ENCODE measurements around the gene SERTAD3. TPM values are rescaled to one million over a fixed set of nuclear protein-coding genes. Genes with fewer than 3 reads are reported as not detected.

SERTAD3 gene
- total RNA-seq, 2 donors from 2014 or later: 26.5 to 36.0 TPM

- H3K9ac ChIP-seq (ENCODE audit: low read depth in 2 of 2, low read length in 2 of 2): no peak overlapping the region
- intact Hi-C loops (cut with DNase I): no loop called here
- H3K4me3 ChIP-seq: no peak overlapping the region
- no peaks in the 10 kb centered on the region for H3K36me3 ChIP-seq
- no peaks in the 10 kb centered on the region for H3K9me3 ChIP-seq
- TF ChIP-seq CTCF (IDR thresholded peaks at IDR 0.05): no peak
- no peaks in the 10 kb centered on the region for H3K4me1 ChIP-seq
- no peak for DNase-seq
- no peaks in the 10 kb centered on the region for H3K27me3 ChIP-seq
- no peak overlapping the region for H3K27ac ChIP-seq
These were observed 52.0 kb downstream of the SERTAD3 start for GRCh38 chr19:40392123-40392522.

Other genes starting within 250 kb of the SERTAD3 start
- under 1 TPM; 0.30 to 0.69 TPM for gene TTC9B, start 226.0 kb downstream of the SERTAD3 start, total RNA-seq
- under 1 TPM; 0.50 to 0.64 TPM for gene CCNP, start 217.6 kb downstream of the SERTAD3 start, total RNA-seq
- 100 to 1,000 TPM in 1 of 2 donors, 10 to 100 TPM in 1; 95.4 to 119 TPM for gene AKT2, start 159.0 kb downstream of the SERTAD3 start, total RNA-seq
- gene C19orf47, start 95.9 kb downstream of the SERTAD3 start, total RNA-seq: 10 to 100 TPM in 1 of 2 donors, 1 to 10 TPM in 1; 9.2 to 14.9 TPM
- 100 to 1,000 TPM in 1 of 2 donors, 10 to 100 TPM in 1; 82.3 to 138 TPM for gene PLD3, start 95.6 kb downstream of the SERTAD3 start, total RNA-seq
- gene HIPK4, start 54.2 kb downstream of the SERTAD3 start, total RNA-seq: not detected
- gene PRX, start 31.0 kb downstream of the SERTAD3 start, total RNA-seq: 1 to 10 TPM; 1.4 to 1.7 TPM
- 10 to 100 TPM in 1 of 2 donors, 1 to 10 TPM in 1; 8.7 to 16.0 TPM for gene SERTAD1, start 18.3 kb downstream of the SERTAD3 start, total RNA-seq
- gene BLVRB, start 21.4 kb upstream of the SERTAD3 start, total RNA-seq: 10 to 100 TPM; 76.5 to 94.9 TPM
- gene SPTBN4, start 22.7 kb upstream of the SERTAD3 start, total RNA-seq: under 1 TPM; 0.29 to 0.74 TPM
- gene SHKBP1, start 132.5 kb upstream of the SERTAD3 start, total RNA-seq: 10 to 100 TPM; 53.6 to 87.8 TPM
- 100 to 1,000 TPM; 143 to 231 TPM for gene LTBP4, start 157.0 kb upstream of the SERTAD3 start, total RNA-seq
- 10 to 100 TPM; 12.8 to 22.0 TPM for gene NUMBL, start 246.3 kb upstream of the SERTAD3 start, total RNA-seq

Measured in colonic mucosa (tissue), 4 donors.